ENCODE results near the gene ACLY.

- no peak for TF ChIP-seq CTCF (IDR thresholded peaks at IDR 0.05 in 2 of 3, conservative IDR thresholded peaks at IDR 0.05 in 1 of 3; ENCODE audit: control insufficient read depth in 2 of 3, extremely low read depth in 1 of 3, insufficient read depth in 1 of 3, low read depth in 3 of 3, low read length in 3 of 3)
- no peak for TF ChIP-seq TARDBP (IDR thresholded peaks at IDR 0.05; ENCODE audit: borderline replicate concordance)
- TF ChIP-seq POLR2AphosphoS5 (IDR thresholded peaks at IDR 0.05; ENCODE audit: low read length): no peak
- TF ChIP-seq ZNF592 (IDR thresholded peaks at IDR 0.05): no peak
- no peak for TF ChIP-seq SMC3 (IDR thresholded peaks at IDR 0.05; ENCODE audit: borderline replicate concordance, low read length)
- TF ChIP-seq CEBPB (IDR thresholded peaks at IDR 0.05; ENCODE audit: borderline replicate concordance in 1 of 2, low read depth in 2 of 2, low read length in 2 of 2): no peak
These were observed 49.3 kb downstream of the ACLY start for GRCh38 chr17:41869426-41869825.

All from GM12878 (cell line).